ENCODE measurements around the gene TMEM221. TPM values are rescaled to one million over a fixed set of nuclear protein-coding genes. Genes with fewer than 3 reads are reported as not detected.
A peak's percentile ranks its signal among the peaks of the same experiment; 100 is the strongest.

The TMEM221 gene
- total RNA-seq, 1 donor from 2014 or later = 0.30 TPM

GRCh38 chr19:17445526-17446165 is 2.8 kb downstream of the TMEM221 start:
- Mint-ChIP-seq H3K4me1 (ENCODE audit: unreplicated experiment) (peaks cover 4% of the 10 kb centered on the region), H3K9me3 (ENCODE audit: unreplicated experiment) (no peaks in the 10 kb centered on the region), H3K27me3 (ENCODE audit: unreplicated experiment) (peaks cover 16% of the 10 kb centered on the region), H3K4me3 (ENCODE audit: unreplicated experiment) (no peak overlapping the region), H3K27ac (ENCODE audit: unreplicated experiment) (no peak overlapping the region), H3K36me3 (ENCODE audit: unreplicated experiment) (no peaks in the 10 kb centered on the region)
- no peak for DNase-seq (ENCODE audit: extremely low spot score, unreplicated experiment)
- no peak for TF ChIP-seq CTCF (IDR thresholded peaks at IDR 0.05)

GRCh38 chr19:17441241-17442021 is 7.0 kb downstream of the TMEM221 start:
- H3K9me3 Mint-ChIP-seq (ENCODE audit: unreplicated experiment) = no peaks in the 10 kb centered on the region
- H3K27ac Mint-ChIP-seq (ENCODE audit: unreplicated experiment) = no peak overlapping the region
- no peaks in the 10 kb centered on the region for H3K4me1 Mint-ChIP-seq (ENCODE audit: unreplicated experiment)
- DNase-seq (ENCODE audit: extremely low spot score, unreplicated experiment) = no peak
- no peak overlapping the region for H3K4me3 Mint-ChIP-seq (ENCODE audit: unreplicated experiment)
- peak; percentile 54 for TF ChIP-seq CTCF (IDR thresholded peaks at IDR 0.05)
- H3K36me3 Mint-ChIP-seq (ENCODE audit: unreplicated experiment) = no peaks in the 10 kb centered on the region
- no peaks in the 10 kb centered on the region for H3K27me3 Mint-ChIP-seq (ENCODE audit: unreplicated experiment)

GRCh38 chr19:17436874-17437267 is 11.6 kb downstream of the TMEM221 start:
- Mint-ChIP-seq H3K9me3 (ENCODE audit: unreplicated experiment) (no peaks in the 10 kb centered on the region), H3K27ac (ENCODE audit: unreplicated experiment) (no peak overlapping the region), H3K4me3 (ENCODE audit: unreplicated experiment) (no peak overlapping the region), H3K36me3 (ENCODE audit: unreplicated experiment) (no peaks in the 10 kb centered on the region), H3K4me1 (ENCODE audit: unreplicated experiment) (no peaks in the 10 kb centered on the region), H3K27me3 (ENCODE audit: unreplicated experiment) (no peaks in the 10 kb centered on the region)
- DNase-seq (ENCODE audit: extremely low spot score, unreplicated experiment) = no peak
- TF ChIP-seq CTCF (IDR thresholded peaks at IDR 0.05) = no peak

GRCh38 chr19:17436094-17436873 is 12.2 kb downstream of the TMEM221 start:
- no peak for TF ChIP-seq CTCF (IDR thresholded peaks at IDR 0.05)
- Mint-ChIP-seq H3K9me3 (ENCODE audit: unreplicated experiment) (no peaks in the 10 kb centered on the region), H3K4me3 (ENCODE audit: unreplicated experiment) (no peak overlapping the region), H3K4me1 (ENCODE audit: unreplicated experiment) (no peaks in the 10 kb centered on the region), H3K36me3 (ENCODE audit: unreplicated experiment) (no peaks in the 10 kb centered on the region), H3K27ac (ENCODE audit: unreplicated experiment) (no peak overlapping the region), H3K27me3 (ENCODE audit: unreplicated experiment) (no peaks in the 10 kb centered on the region)
- no peak for DNase-seq (ENCODE audit: extremely low spot score, unreplicated experiment)

GRCh38 chr19:17435218-17435617 is 13.2 kb downstream of the TMEM221 start:
- Mint-ChIP-seq H3K27ac (ENCODE audit: unreplicated experiment) (no peak overlapping the region), H3K27me3 (ENCODE audit: unreplicated experiment) (no peaks in the 10 kb centered on the region), H3K36me3 (ENCODE audit: unreplicated experiment) (no peaks in the 10 kb centered on the region), H3K9me3 (ENCODE audit: unreplicated experiment) (no peaks in the 10 kb centered on the region), H3K4me3 (ENCODE audit: unreplicated experiment) (no peak overlapping the region), H3K4me1 (ENCODE audit: unreplicated experiment) (no peaks in the 10 kb centered on the region)
- TF ChIP-seq CTCF (IDR thresholded peaks at IDR 0.05) = no peak
- DNase-seq (ENCODE audit: extremely low spot score, unreplicated experiment) = no peak

Data from osteocyte (in vitro differentiated cells).